ENCODE measurements around the gene VIPAS39.

- TF ChIP-seq, protein P1, sequence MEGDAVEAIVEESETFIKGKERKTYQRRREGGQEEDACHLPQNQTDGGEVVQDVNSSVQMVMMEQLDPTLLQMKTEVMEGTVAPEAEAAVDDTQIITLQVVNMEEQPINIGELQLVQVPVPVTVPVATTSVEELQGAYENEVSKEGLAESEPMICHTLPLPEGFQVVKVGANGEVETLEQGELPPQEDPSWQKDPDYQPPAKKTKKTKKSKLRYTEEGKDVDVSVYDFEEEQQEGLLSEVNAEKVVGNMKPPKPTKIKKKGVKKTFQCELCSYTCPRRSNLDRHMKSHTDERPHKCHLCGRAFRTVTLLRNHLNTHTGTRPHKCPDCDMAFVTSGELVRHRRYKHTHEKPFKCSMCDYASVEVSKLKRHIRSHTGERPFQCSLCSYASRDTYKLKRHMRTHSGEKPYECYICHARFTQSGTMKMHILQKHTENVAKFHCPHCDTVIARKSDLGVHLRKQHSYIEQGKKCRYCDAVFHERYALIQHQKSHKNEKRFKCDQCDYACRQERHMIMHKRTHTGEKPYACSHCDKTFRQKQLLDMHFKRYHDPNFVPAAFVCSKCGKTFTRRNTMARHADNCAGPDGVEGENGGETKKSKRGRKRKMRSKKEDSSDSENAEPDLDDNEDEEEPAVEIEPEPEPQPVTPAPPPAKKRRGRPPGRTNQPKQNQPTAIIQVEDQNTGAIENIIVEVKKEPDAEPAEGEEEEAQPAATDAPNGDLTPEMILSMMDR (conservative IDR thresholded peaks at IDR 0.05; ENCODE audit: low read length), result no peak
- no peak for TF ChIP-seq EZH2phosphoT487 (IDR thresholded peaks at IDR 0.05; ENCODE audit: borderline replicate concordance)
Measured at GRCh38 chr14:77406718-77407117, 50.7 kb downstream of the VIPAS39 start.

All from Loucy (cell line).